ENCODE measurements around the gene BCR. TPM values are rescaled to one million over a fixed set of nuclear protein-coding genes. Genes with fewer than 3 reads are reported as not detected.

Gene BCR
- total RNA-seq, 2 experiments from 2014 or later: 42.2 to 51.3 TPM

GRCh38 chr22:23255506-23256170 is 75.3 kb downstream of the BCR start:
- peaks cover 33% of the 10 kb centered on the region for H3K36me3 ChIP-seq (ENCODE audit: insufficient read depth, low read length)
- no peaks in the 10 kb centered on the region for H4K20me1 ChIP-seq (ENCODE audit: insufficient read depth, low read length)
- POLR2A ChIA-PET: no interaction called here
- H3K9me2 ChIP-seq (ENCODE audit: insufficient read depth, low read length): no peaks in the 10 kb centered on the region
- CTCF ChIA-PET (ENCODE audit: unreplicated experiment): no interaction called here
- H3K27ac ChIP-seq (ENCODE audit: low read depth, low read length, poor library complexity, severe bottlenecking): peak overlapping the region; percentile 24
- peak; percentile 30 for DNase-seq (ENCODE audit: low spot score)
- peak overlapping the region; percentile 13 for H3K4me3 ChIP-seq (ENCODE audit: low read depth, low read length, poor library complexity, severe bottlenecking)
- H3K9me3 ChIP-seq (ENCODE audit: low read length): no peaks in the 10 kb centered on the region
- no peak overlapping the region for H2AFZ ChIP-seq (ENCODE audit: low read length)
- no peaks in the 10 kb centered on the region for H3K79me2 ChIP-seq (ENCODE audit: insufficient read depth, low read depth, low read length)
- TF ChIP-seq EZH2phosphoT487 (IDR thresholded peaks at IDR 0.05; ENCODE audit: borderline replicate concordance, low read depth, low read length) (no peak), CTCF (conservative IDR thresholded peaks at IDR 0.05; ENCODE audit: low read length) (no peak)
- intact Hi-C loops (cut with micrococcal nuclease; ENCODE audit: unreplicated experiment): no loop called here
- H3K4me1 ChIP-seq (ENCODE audit: insufficient read depth, low read length, poor library complexity, severe bottlenecking): peaks cover 20% of the 10 kb centered on the region
- peak overlapping the region; percentile 55 for H3K4me2 ChIP-seq (ENCODE audit: low read length)
- BruUV-seq (replicated peaks): no TSS peak

- Histone ChIP-seq H3K9me2 (ENCODE audit: insufficient read depth, low read length) (no peaks in the 10 kb centered on the region), H4K20me1 (ENCODE audit: insufficient read depth, low read length) (no peaks in the 10 kb centered on the region), H3K27ac (ENCODE audit: low read depth, low read length, poor library complexity, severe bottlenecking) (peak overlapping the region; percentile 24), H3K4me2 (ENCODE audit: low read length) (peak overlapping the region; percentile 55), H3K4me3 (ENCODE audit: low read depth, low read length, poor library complexity, severe bottlenecking) (no peak overlapping the region), H3K9me3 (ENCODE audit: low read length) (no peaks in the 10 kb centered on the region), H3K36me3 (ENCODE audit: insufficient read depth, low read length) (peaks cover 33% of the 10 kb centered on the region), H3K4me1 (ENCODE audit: insufficient read depth, low read length, poor library complexity, severe bottlenecking) (peaks cover 20% of the 10 kb centered on the region), H2AFZ (ENCODE audit: low read length) (no peak overlapping the region), H3K79me2 (ENCODE audit: insufficient read depth, low read depth, low read length) (no peaks in the 10 kb centered on the region)
- TF ChIP-seq EZH2phosphoT487 (IDR thresholded peaks at IDR 0.05; ENCODE audit: borderline replicate concordance, low read depth, low read length): no peak
- no TSS peak for BruUV-seq (replicated peaks)
- no peak for DNase-seq (ENCODE audit: low spot score)
- intact Hi-C loops (cut with micrococcal nuclease; ENCODE audit: unreplicated experiment): no loop called here
- ChIA-PET CTCF (ENCODE audit: unreplicated experiment) (no interaction called here), POLR2A (no interaction called here)
Measured at GRCh38 chr22:23256171-23256932, 76.0 kb downstream of the BCR start.

GRCh38 chr22:23256986-23257888 is 76.9 kb downstream of the BCR start:
- ChIA-PET POLR2A (no interaction called here), CTCF (ENCODE audit: unreplicated experiment) (no interaction called here)
- Histone ChIP-seq H3K4me2 (ENCODE audit: low read length) (no peak overlapping the region), H4K20me1 (ENCODE audit: insufficient read depth, low read length) (no peaks in the 10 kb centered on the region), H3K4me1 (ENCODE audit: insufficient read depth, low read length, poor library complexity, severe bottlenecking) (peaks cover 20% of the 10 kb centered on the region), H3K9me2 (ENCODE audit: insufficient read depth, low read length) (no peaks in the 10 kb centered on the region), H3K4me3 (ENCODE audit: low read depth, low read length, poor library complexity, severe bottlenecking) (no peak overlapping the region), H3K79me2 (ENCODE audit: insufficient read depth, low read depth, low read length) (no peaks in the 10 kb centered on the region), H3K36me3 (ENCODE audit: insufficient read depth, low read length) (peaks cover 39% of the 10 kb centered on the region), H3K27ac (ENCODE audit: low read depth, low read length, poor library complexity, severe bottlenecking) (no peak overlapping the region), H2AFZ (ENCODE audit: low read length) (no peak overlapping the region), H3K9me3 (ENCODE audit: low read length) (no peaks in the 10 kb centered on the region)
- no TSS peak for BruUV-seq (replicated peaks)
- intact Hi-C loops (cut with micrococcal nuclease; ENCODE audit: unreplicated experiment): no loop called here
- TF ChIP-seq EZH2phosphoT487 (IDR thresholded peaks at IDR 0.05; ENCODE audit: borderline replicate concordance, low read depth, low read length): no peak
- TF ChIP-seq CTCF (conservative IDR thresholded peaks at IDR 0.05; ENCODE audit: low read length): no peak
- no peak for DNase-seq (ENCODE audit: low spot score)
